Loucy (cell line): ENCODE results near the gene HCCS.

ENCODE experiments used
- H2AFZ ChIP-seq: fragments of 200-600 bp; sonication (generic); 2 replicates; pipeline ENCODE4 v1.6.0; 2016; ENCODE audit warnings: antibody characterized with exemption, mild to moderate bottlenecking, low read length, moderate library complexity
- H3F3A ChIP-seq: fragments of 200-600 bp; 2 replicates; pipeline ENCODE4 v1.6.0; 2016; ENCODE audit warnings: antibody characterized with exemption, low read depth, mild to moderate bottlenecking
- H3K27me3 ChIP-seq: fragments of 200-600 bp; sonication (generic); 2 replicates; pipeline ENCODE4 v1.6.1; 2014; ENCODE audit warnings: low read length, mild to moderate bottlenecking; ENCODE audit not compliant: insufficient read depth, poor library complexity, severe bottlenecking
- H3K36me3 ChIP-seq: fragments of 200-600 bp; sonication (generic); 2 replicates; pipeline ENCODE4 v1.6.1; 2016; ENCODE audit warnings: low read length; ENCODE audit not compliant: insufficient read depth
- H3K4me1 ChIP-seq: fragments of 200-600 bp; sonication (generic); 2 replicates; pipeline ENCODE4 v1.5.1; 2014; ENCODE audit warnings: low read length, mild to moderate bottlenecking; ENCODE audit not compliant: insufficient read depth, poor library complexity, severe bottlenecking
- H3K4me2 ChIP-seq: fragments of 200-600 bp; sonication (generic); 2 replicates; pipeline ENCODE4 v1.6.0; 2014; ENCODE audit warnings: antibody characterized with exemption, low read length, low read depth, mild to moderate bottlenecking; ENCODE audit not compliant: poor library complexity, severe bottlenecking
- H3K4me3 ChIP-seq: fragments of 200-600 bp; sonication (generic); 2 replicates; pipeline ENCODE4 v1.5.1; 2014; ENCODE audit warnings: low read length, mild to moderate bottlenecking, mixed read lengths; ENCODE audit not compliant: poor library complexity, severe bottlenecking
- H3K79me2 ChIP-seq: fragments of 200-600 bp; sonication (generic); 2 replicates; pipeline ENCODE4 v1.6.1; 2014; ENCODE audit warnings: low read length; ENCODE audit not compliant: insufficient read depth
- H3K9ac ChIP-seq: fragments of 200-600 bp; sonication (generic); 2 replicates; pipeline ENCODE4 v1.6.0; 2014; ENCODE audit warnings: mild to moderate bottlenecking, low read depth, low read length, moderate library complexity; ENCODE audit not compliant: poor library complexity, severe bottlenecking
- H3K9me2 ChIP-seq: fragments of 200-600 bp; sonication (generic); replicated peaks from 2 replicates; pipeline ENCODE4 v1.6.1; 2016; ENCODE audit warnings: low read depth, low read length, mixed read lengths
- H3K9me3 ChIP-seq: fragments of 200-600 bp; sonication (generic); 2 replicates; pipeline ENCODE4 v1.6.1; 2014; ENCODE audit warnings: mild to moderate bottlenecking, antibody characterized with exemption, low read length, low read depth; ENCODE audit not compliant: insufficient read depth
- H4K20me1 ChIP-seq: fragments of 200-600 bp; sonication (generic); 2 replicates; pipeline ENCODE4 v1.6.0; 2014; ENCODE audit warnings: antibody characterized with exemption, low read length, mild to moderate bottlenecking; ENCODE audit not compliant: insufficient read depth, poor library complexity, severe bottlenecking
- EZH2phosphoT487 ChIP-seq: fragments of 200-600 bp; IDR thresholded peaks from 2 replicates; pipeline ENCODE4 v1.6.1; 2018; ENCODE audit warnings: antibody characterized with exemption, mild to moderate bottlenecking, moderate library complexity, borderline replicate concordance
- TF ChIP-seq, protein P1 (sequence below): fragments of 200-600 bp; sonication (generic); conservative IDR thresholded peaks from 2 replicates; pipeline ENCODE4 v1.5.1; 2014; ENCODE audit warnings: mild to moderate bottlenecking, antibody characterized with exemption, low read length

HCCS gene

DNA sequence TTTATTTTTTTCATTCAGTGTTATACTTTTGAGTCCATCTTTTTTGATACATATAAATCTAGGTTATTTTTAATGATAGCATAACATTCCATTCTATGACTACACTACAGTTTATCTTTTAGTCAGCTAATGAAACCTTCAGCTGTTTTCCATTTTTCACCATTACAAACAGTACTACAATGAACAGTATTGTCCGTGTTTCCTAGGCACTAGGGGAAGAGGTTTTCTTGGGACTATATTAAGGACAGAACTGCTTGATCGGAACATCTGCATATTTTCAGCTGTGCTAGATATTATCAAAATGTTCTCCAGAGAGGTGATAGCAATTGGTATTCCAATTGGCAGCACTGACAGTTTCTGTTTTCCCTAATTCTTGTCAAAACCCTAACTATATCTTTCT lies 44.3 kb upstream of the HCCS start:
- no peak overlapping the region for H3K4me2 ChIP-seq
- no peaks in the 10 kb centered on the region for H3K27me3 ChIP-seq
- no peaks in the 10 kb centered on the region for H3F3A ChIP-seq
- H3K36me3 ChIP-seq: no peaks in the 10 kb centered on the region
- H4K20me1 ChIP-seq: no peaks in the 10 kb centered on the region
- TF ChIP-seq, protein P1, sequence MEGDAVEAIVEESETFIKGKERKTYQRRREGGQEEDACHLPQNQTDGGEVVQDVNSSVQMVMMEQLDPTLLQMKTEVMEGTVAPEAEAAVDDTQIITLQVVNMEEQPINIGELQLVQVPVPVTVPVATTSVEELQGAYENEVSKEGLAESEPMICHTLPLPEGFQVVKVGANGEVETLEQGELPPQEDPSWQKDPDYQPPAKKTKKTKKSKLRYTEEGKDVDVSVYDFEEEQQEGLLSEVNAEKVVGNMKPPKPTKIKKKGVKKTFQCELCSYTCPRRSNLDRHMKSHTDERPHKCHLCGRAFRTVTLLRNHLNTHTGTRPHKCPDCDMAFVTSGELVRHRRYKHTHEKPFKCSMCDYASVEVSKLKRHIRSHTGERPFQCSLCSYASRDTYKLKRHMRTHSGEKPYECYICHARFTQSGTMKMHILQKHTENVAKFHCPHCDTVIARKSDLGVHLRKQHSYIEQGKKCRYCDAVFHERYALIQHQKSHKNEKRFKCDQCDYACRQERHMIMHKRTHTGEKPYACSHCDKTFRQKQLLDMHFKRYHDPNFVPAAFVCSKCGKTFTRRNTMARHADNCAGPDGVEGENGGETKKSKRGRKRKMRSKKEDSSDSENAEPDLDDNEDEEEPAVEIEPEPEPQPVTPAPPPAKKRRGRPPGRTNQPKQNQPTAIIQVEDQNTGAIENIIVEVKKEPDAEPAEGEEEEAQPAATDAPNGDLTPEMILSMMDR: no peak
- TF ChIP-seq EZH2phosphoT487: no peak
- no peak overlapping the region for H2AFZ ChIP-seq
- H3K9me2 ChIP-seq: no peaks in the 10 kb centered on the region
- no peak overlapping the region for H3K9ac ChIP-seq
- no peak overlapping the region for H3K4me3 ChIP-seq
- H3K4me1 ChIP-seq: no peaks in the 10 kb centered on the region
- H3K9me3 ChIP-seq: no peaks in the 10 kb centered on the region
- H3K79me2 ChIP-seq: no peaks in the 10 kb centered on the region

DNA sequence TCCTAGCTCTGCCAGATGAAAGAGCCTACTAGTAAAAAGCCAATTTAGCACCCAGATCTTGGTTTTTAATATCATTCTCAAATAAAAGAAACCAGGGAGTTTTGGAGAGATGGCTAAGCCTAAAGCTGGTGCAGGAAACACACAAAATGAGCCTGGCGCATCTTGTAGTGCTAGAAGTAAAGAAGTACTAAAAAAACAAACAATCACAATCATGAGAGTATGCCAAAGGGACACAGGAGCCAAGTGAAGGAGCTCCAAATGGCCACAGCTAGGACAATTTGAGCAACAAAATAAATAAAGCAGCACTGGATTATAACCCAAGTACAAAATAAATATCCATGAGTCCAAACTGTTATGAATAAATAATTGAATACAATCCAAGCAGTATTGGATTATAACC lies 37.8 kb upstream of the HCCS start:
- Histone ChIP-seq H3K4me3 (no peak overlapping the region), H2AFZ (no peak overlapping the region), H3K4me2 (no peak overlapping the region), H3K79me2 (no peaks in the 10 kb centered on the region), H3F3A (no peaks in the 10 kb centered on the region), H3K9ac (no peak overlapping the region), H3K4me1 (no peaks in the 10 kb centered on the region), H4K20me1 (no peaks in the 10 kb centered on the region), H3K27me3 (no peaks in the 10 kb centered on the region), H3K9me2 (no peaks in the 10 kb centered on the region), H3K9me3 (no peaks in the 10 kb centered on the region), H3K36me3 (no peaks in the 10 kb centered on the region)
- TF ChIP-seq EZH2phosphoT487: no peak
- TF ChIP-seq, protein P1: no peak

GRCh38 chrX:11080741-11081305 lies 30.3 kb upstream of the HCCS start:
- TF ChIP-seq, protein P1: no peak
- TF ChIP-seq EZH2phosphoT487: no peak
- H3K4me1 ChIP-seq: no peaks in the 10 kb centered on the region
- no peaks in the 10 kb centered on the region for H3K27me3 ChIP-seq
- no peaks in the 10 kb centered on the region for H3F3A ChIP-seq
- no peak overlapping the region for H3K9ac ChIP-seq
- H3K4me2 ChIP-seq: no peak overlapping the region
- H3K36me3 ChIP-seq: no peaks in the 10 kb centered on the region
- H3K4me3 ChIP-seq: no peak overlapping the region
- H2AFZ ChIP-seq: no peak overlapping the region
- H4K20me1 ChIP-seq: no peaks in the 10 kb centered on the region
- H3K9me3 ChIP-seq: no peaks in the 10 kb centered on the region
- no peaks in the 10 kb centered on the region for H3K9me2 ChIP-seq
- H3K79me2 ChIP-seq: no peaks in the 10 kb centered on the region
